WTC11 (cell line): Measurements from ENCODE around the gene TAS2R41. TPM values are rescaled to one million over a fixed set of nuclear protein-coding genes. Genes with fewer than 3 reads are reported as not detected.

ENCODE experiments used
- ATAC-seq: fragments of 200-7000 bp; cut with Tn5 transposase; 2 replicates; pipeline ENCODE4 v1.10.0; 2021; ENCODE audit warnings: mild to moderate bottlenecking, moderate library complexity
- CTCF ChIA-PET: fragments of 300-600 bp; sonication (Branson Sonifier 250); formaldehyde crosslinking; loops from one replicate; lab custom pipeline; 2021; ENCODE audit warnings: antibody characterized with exemption; lab: Charles Lee
- POLR2A ChIA-PET: fragments of 350-600 bp; sonication (Branson Sonifier 250); formaldehyde crosslinking; loops from one replicate; lab custom pipeline; 2021; ENCODE audit warnings: antibody characterized with exemption; lab: Charles Lee
- DNase-seq: peaks from one replicate; pipeline ENCODE4 v3.0.0; 2021; ENCODE audit warnings: low spot score
- H3K27ac Mint-ChIP-seq: 2 replicates; pipeline ENCODE4 v1.8.0; 2021; ENCODE audit warnings: mixed read lengths
- H3K27me3 Mint-ChIP-seq: 2 replicates; pipeline ENCODE4 v1.8.0; 2021; ENCODE audit warnings: low read depth, mild to moderate bottlenecking, moderate library complexity, mixed read lengths
- H3K36me3 Mint-ChIP-seq: 2 replicates; pipeline ENCODE4 v1.8.0; 2021; ENCODE audit warnings: mixed read lengths
- H3K4me1 Mint-ChIP-seq: 2 replicates; pipeline ENCODE4 v1.8.0; 2022; ENCODE audit warnings: mixed read lengths
- H3K4me3 Mint-ChIP-seq: 2 replicates; pipeline ENCODE4 v1.8.0; 2021; ENCODE audit warnings: mild to moderate bottlenecking, moderate library complexity, mixed read lengths
- H3K9me3 Mint-ChIP-seq: 2 replicates; pipeline ENCODE4 v1.8.0; 2021; ENCODE audit warnings: mixed read lengths
- CBFB ChIP-seq: sonication (generic); formaldehyde crosslinking; IDR thresholded peaks from 2 replicates; pipeline ENCODE4 v1.8.1; 2022; ENCODE audit warnings: mild to moderate bottlenecking, low read depth, missing genetic modification reagents
- CDX4 ChIP-seq: fragments of 250-450 bp; sonication (Bioruptor Pico); IDR thresholded peaks from 2 replicates; pipeline ENCODE4 v1.9.0; 2021; ENCODE audit warnings: moderate library complexity, mild to moderate bottlenecking, inconsistent platforms, borderline replicate concordance
- FOXJ3 ChIP-seq: sonication (generic); formaldehyde crosslinking; IDR thresholded peaks from 2 replicates; pipeline ENCODE4 v1.9.0; 2021; ENCODE audit warnings: missing genetic modification reagents, mild to moderate bottlenecking, borderline replicate concordance
- GTF2I ChIP-seq: fragments of 250-450 bp; sonication (Bioruptor Pico); conservative IDR thresholded peaks from 2 replicates; pipeline ENCODE4 v1.4.0; 2021; ENCODE audit warnings: mild to moderate bottlenecking
- HMGA2 ChIP-seq: fragments of 250-450 bp; sonication (Bioruptor Pico); IDR thresholded peaks from 2 replicates; pipeline ENCODE4 v1.4.0; 2021; ENCODE audit warnings: mild to moderate bottlenecking, moderate library complexity
- IRF1 ChIP-seq: sonication (generic); formaldehyde crosslinking; IDR thresholded peaks from 2 replicates; pipeline ENCODE4 v1.8.0; 2023; ENCODE audit warnings: missing genetic modification reagents
- NR2C2 ChIP-seq: sonication (generic); formaldehyde crosslinking; IDR thresholded peaks from 2 replicates; pipeline ENCODE4 v1.8.0; 2022; ENCODE audit warnings: mild to moderate bottlenecking, missing genetic modification reagents
- PRDM15 ChIP-seq: sonication (generic); formaldehyde crosslinking; IDR thresholded peaks from 2 replicates; pipeline ENCODE4 v1.8.0; 2022; ENCODE audit warnings: missing genetic modification reagents
- PRRX2 ChIP-seq: fragments of 250-450 bp; sonication (Bioruptor Pico); IDR thresholded peaks from 2 replicates; pipeline ENCODE4 v1.8.0; 2021; ENCODE audit warnings: mild to moderate bottlenecking
- RELA ChIP-seq: sonication (generic); formaldehyde crosslinking; IDR thresholded peaks from 2 replicates; pipeline ENCODE4 v1.8.1; 2022; ENCODE audit warnings: missing genetic modification reagents, mild to moderate bottlenecking, borderline replicate concordance
- RORB ChIP-seq: fragments of 250-450 bp; sonication (Bioruptor Pico); IDR thresholded peaks from 2 replicates; pipeline ENCODE4 v1.9.0; 2021; ENCODE audit warnings: mild to moderate bottlenecking
- SOX15 ChIP-seq: fragments of 250-450 bp; sonication (Bioruptor Pico); IDR thresholded peaks from 2 replicates; pipeline ENCODE4 v1.9.0; 2021; ENCODE audit warnings: mild to moderate bottlenecking
- ZBTB21 ChIP-seq: sonication (generic); formaldehyde crosslinking; IDR thresholded peaks from 2 replicates; pipeline ENCODE4 v1.8.1; 2023; ENCODE audit warnings: mild to moderate bottlenecking, missing genetic modification reagents, borderline replicate concordance
- ZNF219 ChIP-seq: sonication (generic); formaldehyde crosslinking; IDR thresholded peaks from 2 replicates; pipeline ENCODE4 v1.8.0; 2023; ENCODE audit warnings: missing genetic modification reagents, mild to moderate bottlenecking, borderline replicate concordance
- ZNF317 ChIP-seq: sonication (generic); formaldehyde crosslinking; IDR thresholded peaks from 2 replicates; pipeline ENCODE4 v1.8.1; 2023; ENCODE audit warnings: low read depth, mild to moderate bottlenecking, moderate library complexity, missing genetic modification reagents, borderline replicate concordance
- ZNF671 ChIP-seq: fragments of 250-450 bp; sonication (Bioruptor Pico); IDR thresholded peaks from 2 replicates; pipeline ENCODE4 v1.8.0; 2021; ENCODE audit warnings: mild to moderate bottlenecking
- ZSCAN18 ChIP-seq: fragments of 250-450 bp; sonication (Bioruptor Pico); IDR thresholded peaks from 2 replicates; pipeline ENCODE4 v2.1.2; 2022; ENCODE audit warnings: mild to moderate bottlenecking, moderate library complexity
- total RNA-seq: library from RNA; stranded (reverse); gene quantifications from 3 replicates; pipeline ENCODE4 v1.2.3, GENCODE V29; 2021
- TF ChIP-seq, protein P1 (sequence below): sonication (generic); formaldehyde crosslinking; IDR thresholded peaks from 2 replicates; pipeline ENCODE4 v1.8.1; 2023; ENCODE audit warnings: mild to moderate bottlenecking, missing genetic modification reagents, borderline replicate concordance
- TF ChIP-seq, protein P2 (sequence below): sonication (generic); formaldehyde crosslinking; IDR thresholded peaks from 2 replicates; pipeline ENCODE4 v1.8.0; 2023; ENCODE audit warnings: mild to moderate bottlenecking, missing genetic modification reagents

TAS2R41 gene
- total RNA-seq, 1 experiment from 2014 or later = 0.31 TPM

GRCh38 chr7:143499246-143499645 is 21.6 kb downstream of the TAS2R41 start (continued):
- TF ChIP-seq NR2C2 (no peak), PRDM15 (CRISPR knock-in tag) (no peak), CDX4 (CRISPR knock-in tag) (no peak), CBFB (CRISPR knock-in tag) (no peak), ZNF671 (CRISPR knock-in tag) (no peak)
- TF ChIP-seq, all 79 proteins: peak for 0

GRCh38 chr7:143499743-143500348 is 22.2 kb downstream of the TAS2R41 start:
- ChIA-PET POLR2A (no interaction called here), CTCF (interaction anchor here (1.0 to 1.5 kb wide), 2 partner anchors 10 to 154 kb away, joined by 3 read pairs; no protein-coding TSS in a partner anchor)
- Mint-ChIP-seq H3K27ac (no peak overlapping the region), H3K4me3 (no peak overlapping the region), H3K9me3 (no peaks in the 10 kb centered on the region), H3K4me1 (no peaks in the 10 kb centered on the region), H3K36me3 (no peaks in the 10 kb centered on the region), H3K27me3 (no peaks in the 10 kb centered on the region; the same call in 1 of the 2 replicates)
- ATAC-seq (no peak), DNase-seq (no peak)
- no peak for TF ChIP-seq RELA
- no peak for TF ChIP-seq FOXJ3 (CRISPR knock-in tag)
- no peak for TF ChIP-seq GTF2I
- no peak for TF ChIP-seq IRF1 (CRISPR knock-in tag)
- no peak for TF ChIP-seq ZNF317 (CRISPR knock-in tag)
- no peak for TF ChIP-seq ZNF671 (CRISPR knock-in tag)
- TF ChIP-seq PRRX2 (CRISPR knock-in tag) = no peak
- TF ChIP-seq, protein P1, sequence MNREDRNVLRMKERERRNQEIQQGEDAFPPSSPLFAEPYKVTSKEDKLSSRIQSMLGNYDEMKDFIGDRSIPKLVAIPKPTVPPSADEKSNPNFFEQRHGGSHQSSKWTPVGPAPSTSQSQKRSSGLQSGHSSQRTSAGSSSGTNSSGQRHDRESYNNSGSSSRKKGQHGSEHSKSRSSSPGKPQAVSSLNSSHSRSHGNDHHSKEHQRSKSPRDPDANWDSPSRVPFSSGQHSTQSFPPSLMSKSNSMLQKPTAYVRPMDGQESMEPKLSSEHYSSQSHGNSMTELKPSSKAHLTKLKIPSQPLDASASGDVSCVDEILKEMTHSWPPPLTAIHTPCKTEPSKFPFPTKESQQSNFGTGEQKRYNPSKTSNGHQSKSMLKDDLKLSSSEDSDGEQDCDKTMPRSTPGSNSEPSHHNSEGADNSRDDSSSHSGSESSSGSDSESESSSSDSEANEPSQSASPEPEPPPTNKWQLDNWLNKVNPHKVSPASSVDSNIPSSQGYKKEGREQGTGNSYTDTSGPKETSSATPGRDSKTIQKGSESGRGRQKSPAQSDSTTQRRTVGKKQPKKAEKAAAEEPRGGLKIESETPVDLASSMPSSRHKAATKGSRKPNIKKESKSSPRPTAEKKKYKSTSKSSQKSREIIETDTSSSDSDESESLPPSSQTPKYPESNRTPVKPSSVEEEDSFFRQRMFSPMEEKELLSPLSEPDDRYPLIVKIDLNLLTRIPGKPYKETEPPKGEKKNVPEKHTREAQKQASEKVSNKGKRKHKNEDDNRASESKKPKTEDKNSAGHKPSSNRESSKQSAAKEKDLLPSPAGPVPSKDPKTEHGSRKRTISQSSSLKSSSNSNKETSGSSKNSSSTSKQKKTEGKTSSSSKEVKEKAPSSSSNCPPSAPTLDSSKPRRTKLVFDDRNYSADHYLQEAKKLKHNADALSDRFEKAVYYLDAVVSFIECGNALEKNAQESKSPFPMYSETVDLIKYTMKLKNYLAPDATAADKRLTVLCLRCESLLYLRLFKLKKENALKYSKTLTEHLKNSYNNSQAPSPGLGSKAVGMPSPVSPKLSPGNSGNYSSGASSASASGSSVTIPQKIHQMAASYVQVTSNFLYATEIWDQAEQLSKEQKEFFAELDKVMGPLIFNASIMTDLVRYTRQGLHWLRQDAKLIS = no peak
- no peak for TF ChIP-seq SOX15 (CRISPR knock-in tag)
- no peak for TF ChIP-seq ZNF219 (CRISPR knock-in tag)

DNA sequence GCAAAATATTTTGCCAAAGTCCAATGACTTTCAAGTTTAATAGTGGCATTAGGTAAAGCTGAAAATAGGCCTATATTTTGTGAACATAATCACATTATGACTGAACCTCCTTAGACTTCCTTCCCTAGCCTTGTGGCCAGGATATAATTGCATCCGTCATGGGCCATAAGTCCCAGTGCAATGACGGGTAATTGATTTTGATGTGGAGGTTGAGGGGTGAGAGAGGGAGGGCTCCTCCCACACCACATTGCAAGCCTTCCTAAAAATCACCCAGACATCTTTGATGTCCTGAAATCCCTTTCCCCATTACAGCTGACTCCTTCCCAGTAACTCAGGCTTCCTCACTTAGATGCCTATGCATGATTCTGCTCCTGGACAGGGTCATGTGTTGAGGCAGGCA is 25.6 kb downstream of the TAS2R41 start:
- no peak overlapping the region for H3K4me3 Mint-ChIP-seq
- no peak overlapping the region for H3K27ac Mint-ChIP-seq
- no peaks in the 10 kb centered on the region for H3K4me1 Mint-ChIP-seq
- ATAC-seq (no peak), DNase-seq (no peak)
- H3K27me3 Mint-ChIP-seq = no peaks in the 10 kb centered on the region; the same call in 1 of the 2 replicates
- no peaks in the 10 kb centered on the region for H3K36me3 Mint-ChIP-seq
- CTCF ChIA-PET = no interaction called here
- POLR2A ChIA-PET = no interaction called here
- H3K9me3 Mint-ChIP-seq = no peaks in the 10 kb centered on the region
- TF ChIP-seq, protein P2, sequence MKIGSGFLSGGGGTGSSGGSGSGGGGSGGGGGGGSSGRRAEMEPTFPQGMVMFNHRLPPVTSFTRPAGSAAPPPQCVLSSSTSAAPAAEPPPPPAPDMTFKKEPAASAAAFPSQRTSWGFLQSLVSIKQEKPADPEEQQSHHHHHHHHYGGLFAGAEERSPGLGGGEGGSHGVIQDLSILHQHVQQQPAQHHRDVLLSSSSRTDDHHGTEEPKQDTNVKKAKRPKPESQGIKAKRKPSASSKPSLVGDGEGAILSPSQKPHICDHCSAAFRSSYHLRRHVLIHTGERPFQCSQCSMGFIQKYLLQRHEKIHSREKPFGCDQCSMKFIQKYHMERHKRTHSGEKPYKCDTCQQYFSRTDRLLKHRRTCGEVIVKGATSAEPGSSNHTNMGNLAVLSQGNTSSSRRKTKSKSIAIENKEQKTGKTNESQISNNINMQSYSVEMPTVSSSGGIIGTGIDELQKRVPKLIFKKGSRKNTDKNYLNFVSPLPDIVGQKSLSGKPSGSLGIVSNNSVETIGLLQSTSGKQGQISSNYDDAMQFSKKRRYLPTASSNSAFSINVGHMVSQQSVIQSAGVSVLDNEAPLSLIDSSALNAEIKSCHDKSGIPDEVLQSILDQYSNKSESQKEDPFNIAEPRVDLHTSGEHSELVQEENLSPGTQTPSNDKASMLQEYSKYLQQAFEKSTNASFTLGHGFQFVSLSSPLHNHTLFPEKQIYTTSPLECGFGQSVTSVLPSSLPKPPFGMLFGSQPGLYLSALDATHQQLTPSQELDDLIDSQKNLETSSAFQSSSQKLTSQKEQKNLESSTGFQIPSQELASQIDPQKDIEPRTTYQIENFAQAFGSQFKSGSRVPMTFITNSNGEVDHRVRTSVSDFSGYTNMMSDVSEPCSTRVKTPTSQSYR (CRISPR knock-in tag) = no peak
- no peak for TF ChIP-seq ZNF317 (CRISPR knock-in tag)
- TF ChIP-seq ZSCAN18 (CRISPR knock-in tag) = no peak
- no peak for TF ChIP-seq ZNF219 (CRISPR knock-in tag)
- no peak for TF ChIP-seq ZBTB21 (CRISPR knock-in tag)
- no peak for TF ChIP-seq HMGA2 (CRISPR knock-in tag)
- no peak for TF ChIP-seq RORB (CRISPR knock-in tag)
